Activated CD8-positive, alpha-beta memory T cell treated with anti-CD3 and anti-CD28 coated beads, Interleukin-2, amount 50 U/mL, for 48 hours (primary cell): Measurements from ENCODE around the gene NOD1.
"Not testable (repeated sequence)": the region's sequence is repeated elsewhere in the genome, so short reads cannot be mapped to it uniquely, and the experiment has no call there.

Experiments used
- DNase-seq: peaks from one replicate; pipeline ENCODE4 v3.0.0-alpha.2; 2020

Gene NOD1

GRCh38 chr7:30448461-30449189, 30.0 kb downstream of the NOD1 start:
- no peak for DNase-seq

- no peak for DNase-seq
These were observed 31.1 kb downstream of the NOD1 start for GRCh38 chr7:30447466-30447865.

GRCh38 chr7:30446266-30446665, 32.3 kb downstream of the NOD1 start:
- DNase-seq, result no peak

- peak; percentile 70 for DNase-seq
These were observed 32.8 kb downstream of the NOD1 start for GRCh38 chr7:30445770-30446169.

- peak; percentile 28 for DNase-seq
These were observed 40.6 kb downstream of the NOD1 start for GRCh38 chr7:30437823-30438574.

- DNase-seq, result no peak
These were observed 42.1 kb downstream of the NOD1 start for GRCh38 chr7:30436518-30436917.

- peak; percentile 20 for DNase-seq
These were observed 42.5 kb downstream of the NOD1 start for GRCh38 chr7:30436046-30436445.

- DNase-seq, result peak; percentile 10
These were observed 44.3 kb downstream of the NOD1 start for GRCh38 chr7:30434140-30434799.

GRCh38 chr7:30433506-30433905, 45.1 kb downstream of the NOD1 start:
- no peak for DNase-seq

GRCh38 chr7:30433082-30433481, 45.5 kb downstream of the NOD1 start:
- no peak for DNase-seq

GRCh38 chr7:30430777-30431176, 47.8 kb downstream of the NOD1 start:
- DNase-seq, result peak; percentile 30

- DNase-seq, result peak; percentile 8
These were observed 48.3 kb downstream of the NOD1 start for GRCh38 chr7:30430276-30430675.

- DNase-seq, result peak; percentile 6
These were observed 49.4 kb downstream of the NOD1 start for GRCh38 chr7:30429156-30429530.

GRCh38 chr7:30428246-30429155, 50.1 kb downstream of the NOD1 start:
- DNase-seq, result peak; percentile 12

GRCh38 chr7:30427296-30428070, 51.1 kb downstream of the NOD1 start:
- DNase-seq, result peak; percentile 36

- DNase-seq, result peak; percentile 26
These were observed 54.1 kb downstream of the NOD1 start for GRCh38 chr7:30424506-30424905.

- no peak for DNase-seq
These were observed 54.6 kb downstream of the NOD1 start for GRCh38 chr7:30423788-30424505.

- no peak for DNase-seq
These were observed 55.7 kb downstream of the NOD1 start for GRCh38 chr7:30422922-30423321.

- DNase-seq, result no peak
These were observed 56.9 kb downstream of the NOD1 start for GRCh38 chr7:30421647-30422196.

- no peak for DNase-seq
These were observed 57.9 kb downstream of the NOD1 start for GRCh38 chr7:30420662-30421061.

- DNase-seq, result not testable (repeated sequence)
These were observed 58.5 kb downstream of the NOD1 start for GRCh38 chr7:30420080-30420479.
